HEK293 (cell line): ENCODE measurements around the gene PARD3B.

Source experiments
- CTCF ChIP-seq: fragments of 450-650 bp; formaldehyde crosslinking; IDR thresholded peaks from 2 replicates; pipeline ENCODE4 v1.5.1; 2016; ENCODE audit warnings: missing biosample characterization, missing genetic modification characterization
- KLF1 ChIP-seq: fragments of 450-650 bp; formaldehyde crosslinking; IDR thresholded peaks from 2 replicates; pipeline ENCODE4 v1.5.1; 2016; ENCODE audit warnings: missing biosample characterization, missing genetic modification characterization
- PBX3 ChIP-seq: sonication (generic); formaldehyde crosslinking; IDR thresholded peaks from 2 replicates; pipeline ENCODE4 v1.8.1; 2022; ENCODE audit warnings: mild to moderate bottlenecking, moderate library complexity, missing genetic modification reagents
- REST ChIP-seq: fragments of 450-650 bp; formaldehyde crosslinking; IDR thresholded peaks from 2 replicates; pipeline ENCODE4 v1.5.1; 2016; ENCODE audit warnings: missing biosample characterization, missing genetic modification characterization
- ZNF629 ChIP-seq: fragments of 450-650 bp; formaldehyde crosslinking; IDR thresholded peaks from 2 replicates; pipeline ENCODE4 v1.5.1; 2017; ENCODE audit warnings: missing biosample characterization, missing genetic modification characterization
- ZSCAN18 ChIP-seq: fragments of 450-650 bp; formaldehyde crosslinking; IDR thresholded peaks from 2 replicates; pipeline ENCODE4 v1.5.1; 2016; ENCODE audit warnings: missing biosample characterization, missing genetic modification characterization

- no peak for TF ChIP-seq KLF1 (tag by site-specific recombination)
- no peak for TF ChIP-seq ZNF629 (tag by site-specific recombination)
- no peak for TF ChIP-seq PBX3 (CRISPR knock-in tag)
- TF ChIP-seq ZSCAN18 (tag by site-specific recombination), result no peak
- TF ChIP-seq CTCF (tag by site-specific recombination), result no peak
- TF ChIP-seq REST (tag by site-specific recombination), result no peak
These were observed 725.4 kb downstream of the PARD3B start for GRCh38 chr2:205270689-205271088.
